RPMI7951 (cell line): ENCODE measurements around the gene TRIM14. TPM values are rescaled to one million over a fixed set of nuclear protein-coding genes. Genes with fewer than 3 reads are reported as not detected.

Experiments
- DNase-seq: peaks from one replicate; pipeline ENCODE4 v3.0.0-alpha.2; 2012; ENCODE audit warnings: low read depth
- total RNA-seq: library from RNA; depleted of rRNA; stranded (reverse); fragments of >200 nt; shearing (Covaris generic); gene quantifications from 2 replicates; pipeline ENCODE4 v1.2.3, GENCODE V29; 2014; rRNA removed

Gene TRIM14
- 11.1 and 15.1 TPM in 2 replicates for total RNA-seq

GRCh38 chr9:98118640-98119601 lies at the start of gene TRIM14:
TRIM14 (minus strand) TSS chr9:98119222; CDS start chr9:98119188, 34 bp downstream.
- peak; percentile 85 for DNase-seq

GRCh38 chr9:98168153-98168780 lies 49.2 kb upstream of the TRIM14 start:
- no peak for DNase-seq

- no peak for DNase-seq
These were observed 45.9 kb upstream of the TRIM14 start for GRCh38 chr9:98164912-98165311.

- DNase-seq, result no peak
These were observed 43.6 kb upstream of the TRIM14 start for GRCh38 chr9:98162613-98163012.

- no peak for DNase-seq
These were observed 42.8 kb upstream of the TRIM14 start for GRCh38 chr9:98161851-98162250.

- no peak for DNase-seq
These were observed 40.8 kb upstream of the TRIM14 start for GRCh38 chr9:98159790-98160189.

GRCh38 chr9:98159301-98159700 lies 40.3 kb upstream of the TRIM14 start:
- no peak for DNase-seq

GRCh38 chr9:98158071-98158831 lies 39.2 kb upstream of the TRIM14 start:
- DNase-seq, result no peak

- DNase-seq, result no peak
These were observed 38.4 kb upstream of the TRIM14 start for GRCh38 chr9:98157372-98157771.

GRCh38 chr9:98154678-98155077 lies 35.7 kb upstream of the TRIM14 start:
- DNase-seq, result no peak

GRCh38 chr9:98152526-98152925 lies 33.5 kb upstream of the TRIM14 start:
- no peak for DNase-seq

GRCh38 chr9:98150721-98151120 lies 31.7 kb upstream of the TRIM14 start:
- no peak for DNase-seq

- DNase-seq, result no peak
These were observed 31.1 kb upstream of the TRIM14 start for GRCh38 chr9:98150164-98150563.

GRCh38 chr9:98149422-98149821 lies 30.4 kb upstream of the TRIM14 start:
- DNase-seq, result no peak

- no peak for DNase-seq
These were observed 29.5 kb upstream of the TRIM14 start for GRCh38 chr9:98148486-98148885.

GRCh38 chr9:98147582-98147981 lies 28.6 kb upstream of the TRIM14 start:
- peak; percentile 10 for DNase-seq

GRCh38 chr9:98146101-98146991 lies 27.3 kb upstream of the TRIM14 start:
- peak; percentile 48 for DNase-seq

- no peak for DNase-seq
These were observed 25.6 kb upstream of the TRIM14 start for GRCh38 chr9:98144631-98145030.

- DNase-seq, result no peak
These were observed 25.1 kb upstream of the TRIM14 start for GRCh38 chr9:98144076-98144475.

- DNase-seq, result no peak
These were observed 24.0 kb upstream of the TRIM14 start for GRCh38 chr9:98142925-98143481.
